PC-9 (cell line): ENCODE results near the gene HSPA4. TPM values are rescaled to one million over a fixed set of nuclear protein-coding genes. Genes with fewer than 3 reads are reported as not detected.

Source experiments
- BruUV-seq: library from RNA; stranded (reverse); fragments of 400-500 nt; replicated peaks from 2 replicates; lab custom pipeline; 2021; lab: Mats Ljungman, UMichigan
- CTCF ChIA-PET: fragments of 300-600 bp; sonication (Branson Sonifier 250); formaldehyde crosslinking; loops from one replicate; lab custom pipeline; 2022; ENCODE audit warnings: antibody characterized with exemption; lab: Charles Lee
- POLR2A ChIA-PET: fragments of 300-600 bp; sonication (Branson Sonifier 250); formaldehyde crosslinking; loops from one replicate; lab custom pipeline; 2022; ENCODE audit warnings: antibody characterized with exemption; ENCODE audit not compliant: unreplicated experiment; lab: Charles Lee
- DNase-seq, 2 experiments: peaks; one replicate each; pipeline versions ENCODE4 v3.0.0 to v3.0.0-alpha.2; 2015 to 2022; ENCODE audit warnings: mixed read lengths in 1 of 2
- H2AFZ ChIP-seq: fragments of 200-600 bp; sonication (generic); 2 replicates; pipeline ENCODE4 v1.8.1; 2017; ENCODE audit warnings: antibody characterized with exemption
- H3F3A ChIP-seq: fragments of 200-600 bp; sonication (generic); 2 replicates; pipeline ENCODE4 v1.8.1; 2017; ENCODE audit warnings: antibody characterized with exemption, mild to moderate bottlenecking, low read depth; ENCODE audit not compliant: insufficient read depth
- H3K27ac ChIP-seq: fragments of 200-600 bp; sonication (generic); 2 replicates; pipeline ENCODE4 v1.6.1; 2016; ENCODE audit warnings: mixed run types
- H3K27me3 ChIP-seq: fragments of 200-600 bp; sonication (generic); 2 replicates; pipeline ENCODE4 v1.6.1; 2016; ENCODE audit warnings: low read depth, mixed run types; ENCODE audit not compliant: insufficient read depth
- H3K36me3 ChIP-seq: fragments of 200-600 bp; sonication (generic); 2 replicates; pipeline ENCODE4 v1.6.1; 2016; ENCODE audit warnings: low read depth, mixed run types
- H3K4me1 ChIP-seq: fragments of 200-600 bp; sonication (generic); replicated peaks from 2 replicates; pipeline ENCODE4 v1.6.1; 2016; ENCODE audit warnings: mixed run types; ENCODE audit not compliant: insufficient read depth
- H3K4me2 ChIP-seq: fragments of 200-600 bp; sonication (generic); 2 replicates; pipeline ENCODE4 v1.6.1; 2017; ENCODE audit warnings: mixed run types
- H3K4me3 ChIP-seq: fragments of 200-600 bp; sonication (generic); 2 replicates; pipeline ENCODE4 v1.6.1; 2016; ENCODE audit warnings: mixed run types
- H3K79me2 ChIP-seq: fragments of 200-600 bp; sonication (generic); 2 replicates; pipeline ENCODE4 v1.6.1; 2017; ENCODE audit warnings: low read depth, mixed run types
- H3K9me2 ChIP-seq: fragments of 200-600 bp; sonication (generic); 2 replicates; pipeline ENCODE4 v1.8.1; 2017; ENCODE audit warnings: mild to moderate bottlenecking; ENCODE audit not compliant: insufficient read depth
- H3K9me3 ChIP-seq: fragments of 200-600 bp; sonication (generic); 2 replicates; pipeline ENCODE4 v1.8.1; 2016; ENCODE audit warnings: low read depth; ENCODE audit not compliant: insufficient read depth
- H4K20me1 ChIP-seq: fragments of 200-600 bp; sonication (generic); 2 replicates; pipeline ENCODE4 v1.8.1; 2017; ENCODE audit not compliant: insufficient read depth
- EZH2 ChIP-seq: fragments of 200-600 bp; sonication (generic); IDR thresholded peaks from 2 replicates; pipeline ENCODE4 v1.8.0; 2017; ENCODE audit warnings: antibody characterized with exemption, low read depth
- intact Hi-C: fragments of 100-400 bp; cut with micrococcal nuclease; formaldehyde crosslinking; loops from one replicate; pipeline ENCODE4 v1.10.0; 2022; ENCODE audit not compliant: unreplicated experiment
- total RNA-seq: library from RNA; stranded (reverse); gene quantifications from 2 replicates; pipeline ENCODE4 v1.2.3, GENCODE V29; 2021
- TF ChIP-seq, protein P1 (sequence below): fragments of 200-600 bp; sonication (generic); conservative IDR thresholded peaks from 2 replicates; pipeline ENCODE4 v1.6.1; 2017; ENCODE audit warnings: mixed run types, antibody characterized with exemption, mild to moderate bottlenecking, moderate library complexity

Gene HSPA4
- total RNA-seq, 1 experiment from 2014 or later, result 140 TPM

GRCh38 chr5:133117912-133118445, 66.2 kb downstream of the HSPA4 start:
- TF ChIP-seq, protein P1, sequence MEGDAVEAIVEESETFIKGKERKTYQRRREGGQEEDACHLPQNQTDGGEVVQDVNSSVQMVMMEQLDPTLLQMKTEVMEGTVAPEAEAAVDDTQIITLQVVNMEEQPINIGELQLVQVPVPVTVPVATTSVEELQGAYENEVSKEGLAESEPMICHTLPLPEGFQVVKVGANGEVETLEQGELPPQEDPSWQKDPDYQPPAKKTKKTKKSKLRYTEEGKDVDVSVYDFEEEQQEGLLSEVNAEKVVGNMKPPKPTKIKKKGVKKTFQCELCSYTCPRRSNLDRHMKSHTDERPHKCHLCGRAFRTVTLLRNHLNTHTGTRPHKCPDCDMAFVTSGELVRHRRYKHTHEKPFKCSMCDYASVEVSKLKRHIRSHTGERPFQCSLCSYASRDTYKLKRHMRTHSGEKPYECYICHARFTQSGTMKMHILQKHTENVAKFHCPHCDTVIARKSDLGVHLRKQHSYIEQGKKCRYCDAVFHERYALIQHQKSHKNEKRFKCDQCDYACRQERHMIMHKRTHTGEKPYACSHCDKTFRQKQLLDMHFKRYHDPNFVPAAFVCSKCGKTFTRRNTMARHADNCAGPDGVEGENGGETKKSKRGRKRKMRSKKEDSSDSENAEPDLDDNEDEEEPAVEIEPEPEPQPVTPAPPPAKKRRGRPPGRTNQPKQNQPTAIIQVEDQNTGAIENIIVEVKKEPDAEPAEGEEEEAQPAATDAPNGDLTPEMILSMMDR, result no peak
- TF ChIP-seq EZH2, result no peak
- no peak for DNase-seq
- H3K27ac ChIP-seq, result no peak overlapping the region
- no peaks in the 10 kb centered on the region for H3F3A ChIP-seq
- BruUV-seq, result no TSS peak
- ChIA-PET POLR2A (no interaction called here), CTCF (no interaction called here)
- no peak overlapping the region for H3K4me2 ChIP-seq
- H3K36me3 ChIP-seq, result no peaks in the 10 kb centered on the region
- intact Hi-C loops, result no loop called here
- no peaks in the 10 kb centered on the region for H3K9me3 ChIP-seq
- no peak overlapping the region for H2AFZ ChIP-seq
- H3K4me3 ChIP-seq, result no peak overlapping the region
- no peaks in the 10 kb centered on the region for H3K9me2 ChIP-seq
- H4K20me1 ChIP-seq, result no peaks in the 10 kb centered on the region
- H3K79me2 ChIP-seq, result no peaks in the 10 kb centered on the region
- peaks cover 6% of the 10 kb centered on the region; the same call in 1 of the 2 replicates for H3K4me1 ChIP-seq
- no peaks in the 10 kb centered on the region for H3K27me3 ChIP-seq

- DNase-seq, result no peak
- Histone ChIP-seq H3K9me3 (no peaks in the 10 kb centered on the region), H3F3A (no peaks in the 10 kb centered on the region), H3K4me3 (no peak overlapping the region), H3K4me2 (no peak overlapping the region), H2AFZ (no peak overlapping the region), H3K9me2 (no peaks in the 10 kb centered on the region), H3K4me1 (peaks cover 6% of the 10 kb centered on the region; the same call in 1 of the 2 replicates), H3K79me2 (no peaks in the 10 kb centered on the region), H3K27me3 (no peaks in the 10 kb centered on the region), H3K27ac (no peak overlapping the region), H3K36me3 (no peaks in the 10 kb centered on the region), H4K20me1 (no peaks in the 10 kb centered on the region)
- intact Hi-C loops, result no loop called here
- ChIA-PET POLR2A (no interaction called here), CTCF (no interaction called here)
- no TSS peak for BruUV-seq
- TF ChIP-seq, protein P1, result no peak
- no peak for TF ChIP-seq EZH2
Measured at GRCh38 chr5:133118741-133119140, 66.9 kb downstream of the HSPA4 start.

GRCh38 chr5:133119233-133119711, 67.5 kb downstream of the HSPA4 start:
- no TSS peak for BruUV-seq
- intact Hi-C loops, result no loop called here
- Histone ChIP-seq H3K4me1 (peaks cover 6% of the 10 kb centered on the region; the same call in 1 of the 2 replicates), H3K4me3 (no peak overlapping the region), H3F3A (no peaks in the 10 kb centered on the region), H3K36me3 (no peaks in the 10 kb centered on the region), H2AFZ (no peak overlapping the region), H3K9me2 (no peaks in the 10 kb centered on the region), H3K27me3 (no peaks in the 10 kb centered on the region), H3K4me2 (no peak overlapping the region), H4K20me1 (no peaks in the 10 kb centered on the region), H3K9me3 (no peaks in the 10 kb centered on the region), H3K27ac (no peak overlapping the region), H3K79me2 (no peaks in the 10 kb centered on the region)
- TF ChIP-seq EZH2, result no peak
- TF ChIP-seq, protein P1, result no peak
- peak in 1 of 2 experiments; percentile 48 for DNase-seq
- ChIA-PET POLR2A (no interaction called here), CTCF (no interaction called here)
